ENCODE data around the gene SYDE2.

Gene SYDE2

DNA sequence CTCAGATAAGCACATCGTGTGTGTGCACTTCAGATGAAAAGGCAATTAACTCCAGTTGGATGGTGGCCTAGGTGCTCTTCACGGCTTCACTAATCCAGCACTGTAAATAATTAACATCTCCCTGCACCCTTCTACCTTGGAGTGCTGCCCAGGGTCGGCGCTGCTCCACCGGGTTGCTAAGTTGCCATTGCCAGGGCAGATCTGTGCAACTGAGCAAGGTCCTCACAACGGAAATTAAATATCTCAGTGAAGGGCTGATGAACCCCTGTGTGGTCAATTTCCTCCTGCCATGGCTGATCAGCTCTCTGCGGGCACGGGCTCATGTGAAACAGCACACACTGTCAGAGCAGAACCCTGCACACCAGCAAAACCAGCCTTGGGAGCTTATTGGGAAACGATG lies 63.2 kb downstream of the SYDE2 start:
- DNase-seq (ENCODE audit: low spot score), result no peak
- Histone ChIP-seq H3K27ac (no peak overlapping the region), H3K4me3 (no peak overlapping the region)
- TF ChIP-seq, protein P1, sequence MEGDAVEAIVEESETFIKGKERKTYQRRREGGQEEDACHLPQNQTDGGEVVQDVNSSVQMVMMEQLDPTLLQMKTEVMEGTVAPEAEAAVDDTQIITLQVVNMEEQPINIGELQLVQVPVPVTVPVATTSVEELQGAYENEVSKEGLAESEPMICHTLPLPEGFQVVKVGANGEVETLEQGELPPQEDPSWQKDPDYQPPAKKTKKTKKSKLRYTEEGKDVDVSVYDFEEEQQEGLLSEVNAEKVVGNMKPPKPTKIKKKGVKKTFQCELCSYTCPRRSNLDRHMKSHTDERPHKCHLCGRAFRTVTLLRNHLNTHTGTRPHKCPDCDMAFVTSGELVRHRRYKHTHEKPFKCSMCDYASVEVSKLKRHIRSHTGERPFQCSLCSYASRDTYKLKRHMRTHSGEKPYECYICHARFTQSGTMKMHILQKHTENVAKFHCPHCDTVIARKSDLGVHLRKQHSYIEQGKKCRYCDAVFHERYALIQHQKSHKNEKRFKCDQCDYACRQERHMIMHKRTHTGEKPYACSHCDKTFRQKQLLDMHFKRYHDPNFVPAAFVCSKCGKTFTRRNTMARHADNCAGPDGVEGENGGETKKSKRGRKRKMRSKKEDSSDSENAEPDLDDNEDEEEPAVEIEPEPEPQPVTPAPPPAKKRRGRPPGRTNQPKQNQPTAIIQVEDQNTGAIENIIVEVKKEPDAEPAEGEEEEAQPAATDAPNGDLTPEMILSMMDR (IDR thresholded peaks at IDR 0.05), result no peak

DNA sequence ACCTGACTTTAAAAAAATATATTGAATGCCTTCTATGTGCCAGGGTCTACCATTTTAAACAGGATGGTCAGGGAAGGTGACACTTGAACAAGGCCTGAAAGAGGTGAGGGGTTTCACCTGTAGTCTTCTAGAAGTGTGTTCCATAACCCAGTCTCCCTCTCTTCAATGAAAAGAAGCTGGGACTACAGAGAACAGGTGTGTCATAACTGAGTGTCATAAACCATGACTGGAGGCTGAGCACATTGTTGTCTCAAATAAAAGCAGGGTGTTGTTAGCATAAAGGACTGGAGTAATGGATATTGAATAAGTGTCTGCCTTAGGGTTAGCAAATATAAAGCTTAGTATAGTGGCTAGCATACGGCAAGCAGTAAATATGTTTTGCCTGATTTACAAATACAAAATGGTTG lies 65.4 kb downstream of the SYDE2 start:
- Histone ChIP-seq H3K4me3 (no peak overlapping the region), H3K27ac (no peak overlapping the region)
- TF ChIP-seq, protein P1 (IDR thresholded peaks at IDR 0.05), result no peak
- DNase-seq (ENCODE audit: low spot score), result no peak

DNA sequence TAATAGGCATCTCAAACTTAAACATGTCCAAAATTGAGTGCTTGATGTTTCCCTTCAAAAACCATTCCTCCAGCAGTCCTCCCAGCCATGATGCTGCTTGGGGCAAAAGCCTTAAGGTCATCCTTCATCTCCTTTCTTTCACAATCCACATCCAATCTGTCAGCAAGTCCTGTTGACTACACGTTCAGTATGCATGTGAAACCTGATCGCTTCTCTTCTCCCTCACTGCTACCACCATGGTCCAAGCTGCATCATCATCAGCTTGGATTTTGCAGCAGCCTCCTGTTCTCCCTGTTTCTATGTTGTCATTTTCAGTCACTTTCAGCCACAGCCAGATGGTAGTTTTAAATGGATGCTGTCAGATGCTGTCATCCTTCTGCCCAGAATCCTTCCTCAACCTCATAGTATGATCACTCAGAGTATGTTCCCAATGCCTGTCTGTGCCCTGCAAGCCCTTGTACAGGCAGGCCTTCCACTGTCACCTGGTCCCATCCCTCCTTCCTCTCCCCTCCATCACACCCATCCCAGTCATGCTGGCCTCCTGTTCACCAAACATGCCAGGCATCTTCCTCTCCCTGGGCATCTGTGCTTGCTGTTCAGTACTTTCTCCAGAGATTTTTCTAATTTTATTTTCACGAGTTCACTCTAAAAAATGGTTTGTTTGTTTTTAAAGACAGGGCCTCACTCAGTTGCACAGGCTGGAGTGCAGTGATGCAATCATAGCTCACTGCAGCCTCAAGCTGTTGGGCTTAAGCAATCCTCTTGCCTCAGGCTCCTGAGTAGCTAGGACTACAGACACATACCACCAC lies 66.0 kb downstream of the SYDE2 start:
- DNase-seq (ENCODE audit: low spot score), result no peak
- Histone ChIP-seq H3K27ac (no peak overlapping the region), H3K4me3 (no peak overlapping the region)
- TF ChIP-seq, protein P1 (IDR thresholded peaks at IDR 0.05), result no peak

DNA sequence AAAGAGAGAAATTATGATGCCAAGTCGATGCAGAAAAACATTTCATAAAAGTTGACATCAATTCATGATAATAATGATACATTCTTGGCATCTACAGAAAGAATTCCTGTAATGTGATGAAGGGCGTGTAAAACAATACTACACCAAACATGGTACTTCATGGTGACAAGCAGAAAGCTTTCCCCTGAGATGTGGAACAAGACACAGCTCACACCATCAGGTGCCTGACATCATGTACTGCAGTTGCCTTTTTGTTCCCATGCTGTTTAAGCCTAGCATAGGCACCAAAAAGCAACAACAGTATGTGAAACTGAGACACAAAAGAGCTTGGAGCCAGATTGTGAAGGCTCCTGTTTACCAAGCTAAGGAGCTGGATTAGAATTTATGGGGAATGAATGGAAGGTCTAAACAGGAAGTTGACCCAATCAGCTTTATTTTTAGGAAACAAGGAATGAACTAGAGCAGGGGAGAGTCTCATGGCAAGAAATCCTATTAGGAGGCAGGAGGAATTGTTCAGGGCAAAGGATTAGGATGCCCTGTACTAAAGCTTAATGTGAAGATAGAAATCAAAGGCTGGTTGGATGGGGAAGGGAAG lies 67.2 kb downstream of the SYDE2 start:
- H3K4me3 ChIP-seq, result no peak overlapping the region
- H3K27ac ChIP-seq, result no peak overlapping the region
- TF ChIP-seq, protein P1 (IDR thresholded peaks at IDR 0.05), result no peak
- no peak for DNase-seq (ENCODE audit: low spot score)

DNA sequence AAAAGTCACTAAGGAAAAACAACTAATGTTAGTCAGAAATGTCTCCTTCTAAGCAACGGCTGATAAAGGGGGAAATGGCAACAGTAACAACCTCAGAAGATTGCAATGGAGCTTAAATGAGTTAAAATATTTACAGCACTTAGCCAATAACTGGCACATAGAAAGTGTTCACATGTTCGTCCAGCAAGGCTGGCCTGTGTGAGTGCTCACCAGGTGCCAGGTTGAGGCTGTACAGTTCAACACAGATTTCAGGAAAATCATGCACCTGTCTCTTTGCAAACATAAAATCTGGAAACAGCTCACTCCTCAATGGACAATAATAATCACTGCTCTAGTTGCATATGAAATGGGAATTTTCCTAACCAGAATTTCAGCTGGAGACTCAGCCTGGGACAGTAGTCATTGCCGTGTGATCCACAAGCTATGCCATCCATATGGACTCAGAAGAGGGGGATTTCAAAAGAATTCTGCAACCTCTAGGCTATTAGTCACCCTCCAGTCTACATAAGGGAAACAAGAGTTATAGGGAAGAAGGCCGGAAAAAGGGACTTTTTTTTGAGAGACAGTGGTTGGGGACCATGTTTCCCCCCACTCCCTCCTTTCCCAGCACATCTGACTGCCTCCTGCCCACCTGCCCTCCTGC lies 68.6 kb downstream of the SYDE2 start:
- TF ChIP-seq, protein P1 (IDR thresholded peaks at IDR 0.05), result no peak
- no peak overlapping the region for H3K4me3 ChIP-seq
- DNase-seq (ENCODE audit: low spot score), result no peak
- H3K27ac ChIP-seq, result no peak overlapping the region

DNA sequence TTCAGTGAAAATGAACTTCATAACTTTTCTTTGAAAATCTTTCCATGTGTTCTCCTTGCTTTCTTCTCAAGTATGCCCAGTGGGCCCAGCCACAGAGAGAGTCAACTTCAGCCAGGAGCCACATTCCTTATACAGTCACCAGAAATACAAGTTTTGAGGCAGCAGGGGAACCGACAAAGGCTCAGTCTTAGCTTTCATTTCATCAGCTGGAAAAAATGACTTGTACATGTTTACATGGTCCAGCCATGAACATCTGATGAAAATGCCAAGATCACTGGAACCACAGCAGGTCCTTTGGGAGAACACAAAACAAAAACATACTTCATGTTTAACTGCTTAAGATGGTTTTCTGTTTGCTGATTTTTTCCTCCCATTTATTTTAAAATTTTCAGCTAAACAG lies 72.5 kb downstream of the SYDE2 start:
- H3K4me3 ChIP-seq, result no peak overlapping the region
- TF ChIP-seq, protein P1 (IDR thresholded peaks at IDR 0.05), result no peak
- no peak overlapping the region for H3K27ac ChIP-seq
- no peak for DNase-seq (ENCODE audit: low spot score)

Measured in coronary artery (tissue), 2 donors.